GM18520 (cell line): Measurements from ENCODE around the gene NOS3.

Experiments
- ATAC-seq: cut with Tn5 transposase; IDR thresholded peaks from one replicate; pipeline ENCODE4 v1.9.1; 2021; ENCODE audit not compliant: unreplicated experiment

NOS3 gene

GRCh38 chr7:150963707-150964559, 26.9 kb upstream of the NOS3 start:
- no peak for ATAC-seq

- ATAC-seq, result no peak
These were observed 26.2 kb upstream of the NOS3 start for GRCh38 chr7:150964593-150965111.

GRCh38 chr7:150965273-150965830, 25.5 kb upstream of the NOS3 start:
- no peak for ATAC-seq

- ATAC-seq, result no peak
These were observed 24.8 kb upstream of the NOS3 start for GRCh38 chr7:150966002-150966401.

- no peak for ATAC-seq
These were observed 23.5 kb upstream of the NOS3 start for GRCh38 chr7:150967349-150967748.

GRCh38 chr7:150968056-150968733, 22.6 kb upstream of the NOS3 start:
- ATAC-seq, result no peak

GRCh38 chr7:150968734-150969372, 22.0 kb upstream of the NOS3 start:
- no peak for ATAC-seq

GRCh38 chr7:150969475-150969874, 21.3 kb upstream of the NOS3 start:
- no peak for ATAC-seq

GRCh38 chr7:150970424-150970823, 20.4 kb upstream of the NOS3 start:
- ATAC-seq, result no peak

GRCh38 chr7:150971242-150972022, 19.4 kb upstream of the NOS3 start:
- no peak for ATAC-seq

GRCh38 chr7:150972023-150972468, 18.8 kb upstream of the NOS3 start:
- ATAC-seq, result no peak

GRCh38 chr7:150972741-150973140, 18.1 kb upstream of the NOS3 start:
- ATAC-seq, result no peak

GRCh38 chr7:150973571-150974451, 17.0 kb upstream of the NOS3 start:
- no peak for ATAC-seq

GRCh38 chr7:150974468-150975391, 16.1 kb upstream of the NOS3 start:
- peak; percentile 51 for ATAC-seq

GRCh38 chr7:150975536-150976319, 15.1 kb upstream of the NOS3 start:
- no peak for ATAC-seq

GRCh38 chr7:150976529-150977381, 14.1 kb upstream of the NOS3 start:
- ATAC-seq, result no peak
